Stimulated activated CD4-positive, alpha-beta T cell treated with anti-CD3 and anti-CD28 coated beads, Interleukin-2, amount 100 ng/mL, for 4 hours (primary cell): Measurements from ENCODE around the gene RAPGEF4.
A peak's percentile ranks its signal among the peaks of the same experiment; 100 is the strongest.

Experiments
- DNase-seq: peaks from one replicate; pipeline ENCODE4 v3.0.0-alpha.2; 2020; ENCODE audit warnings: low read depth

The RAPGEF4 gene

DNA sequence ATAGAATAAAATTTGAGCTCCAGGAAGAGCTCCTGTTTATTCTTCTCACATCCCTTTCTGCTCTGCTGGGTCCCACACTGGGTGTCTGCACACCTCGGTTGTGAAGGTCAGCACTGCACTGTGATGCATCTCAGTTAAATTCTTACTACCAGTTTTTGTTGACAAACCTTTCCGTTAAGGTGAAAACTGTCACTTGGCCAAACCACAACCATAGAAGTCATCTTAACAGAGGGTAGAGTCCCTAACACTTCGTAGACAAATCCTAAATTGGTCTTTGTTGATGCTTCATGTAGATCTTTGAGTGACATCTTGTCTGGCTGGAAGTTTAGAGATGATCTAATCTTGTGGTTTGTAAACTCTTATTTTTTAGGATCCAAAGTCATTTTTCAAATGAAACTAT lies 172.6 kb downstream of the RAPGEF4 start:
- DNase-seq = no peak

DNA sequence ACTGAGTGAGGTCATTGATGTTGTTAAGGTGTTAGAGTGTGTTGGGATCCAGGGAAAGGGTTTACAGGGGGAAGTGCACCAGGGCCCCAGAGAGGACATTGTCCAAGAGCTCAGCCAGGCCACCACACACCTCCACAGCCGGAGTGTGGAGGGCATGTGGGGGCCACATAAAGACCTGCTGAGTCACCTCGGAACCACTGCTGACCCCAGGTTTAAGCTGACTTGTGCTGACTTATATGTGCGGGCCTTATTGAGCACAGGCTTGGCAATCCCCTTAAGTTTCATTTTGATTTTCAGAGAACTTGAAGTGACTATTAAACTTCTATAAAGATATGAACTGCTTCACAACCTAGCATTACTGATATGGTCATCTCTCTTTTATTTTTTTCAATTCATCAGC lies 173.8 kb downstream of the RAPGEF4 start:
- no peak for DNase-seq

DNA sequence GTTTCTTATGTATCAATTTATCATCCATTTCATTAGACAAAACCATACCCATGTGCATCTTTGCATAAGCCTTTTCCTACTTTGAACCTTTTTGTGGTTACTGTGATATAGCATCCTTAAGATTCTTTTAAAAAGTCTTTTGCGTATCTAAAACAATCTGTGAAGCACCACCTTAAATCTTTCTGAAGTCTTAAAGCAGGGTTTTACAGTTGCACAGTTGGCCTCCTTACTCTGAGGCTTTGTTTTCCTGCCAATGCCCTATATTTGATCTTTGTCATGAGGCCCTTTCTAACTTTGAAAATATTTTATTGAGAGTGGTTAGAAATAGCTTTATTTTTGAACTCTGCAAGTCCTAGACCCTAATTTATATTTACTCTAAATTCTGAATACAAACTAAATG lies 176.6 kb downstream of the RAPGEF4 start:
- no peak for DNase-seq

DNA sequence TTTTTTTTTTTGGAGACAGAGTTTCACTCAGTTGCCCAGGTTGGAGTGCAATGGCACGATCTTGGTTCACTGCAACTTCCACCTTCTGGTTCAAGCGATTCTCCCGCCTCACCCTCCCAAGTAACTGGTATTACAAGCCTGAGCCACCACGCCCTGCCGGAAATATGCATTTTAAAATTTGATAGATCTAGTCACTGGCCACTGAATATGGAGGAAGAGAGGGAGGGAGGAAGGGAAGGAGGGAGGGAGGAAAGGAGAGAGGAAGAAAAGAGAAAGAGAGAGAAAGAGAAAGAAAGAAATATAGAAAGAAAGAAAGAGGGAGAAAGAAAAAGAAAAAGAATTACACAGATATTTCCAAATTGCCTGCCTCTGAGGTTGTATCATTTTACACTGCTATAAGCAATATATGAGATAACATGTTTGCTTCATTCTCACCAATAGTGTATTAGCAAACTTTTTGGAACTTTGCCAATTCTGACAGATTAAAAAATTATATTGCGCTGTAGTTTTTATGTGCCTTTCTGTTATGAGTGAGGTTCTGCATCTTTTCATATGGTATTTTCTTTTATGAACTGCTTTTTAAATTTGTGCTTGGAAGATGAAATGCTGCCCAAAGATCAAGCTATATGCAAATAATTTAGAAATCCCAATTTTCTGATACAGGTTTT lies 178.8 kb downstream of the RAPGEF4 start:
- DNase-seq = no peak

DNA sequence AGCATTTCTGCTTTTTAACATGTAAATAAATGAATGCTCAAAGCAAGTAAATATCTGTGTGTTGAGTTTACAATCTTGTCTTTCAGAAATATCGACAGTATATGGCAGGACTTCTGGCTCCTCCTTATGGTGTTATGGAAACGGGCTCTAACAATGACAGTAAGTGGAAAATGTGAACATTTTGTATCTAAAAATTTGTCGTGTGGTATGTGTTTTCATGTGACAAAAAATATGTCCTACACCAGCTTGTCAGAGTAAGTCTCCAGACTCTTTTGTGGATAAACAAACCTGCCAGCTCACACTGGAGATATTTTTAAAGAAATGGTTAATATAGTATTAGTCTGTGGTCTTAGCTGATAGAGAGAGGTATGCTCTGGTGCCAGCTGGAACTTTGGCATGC lies 182.1 kb downstream of the RAPGEF4 start:
- no peak for DNase-seq

DNA sequence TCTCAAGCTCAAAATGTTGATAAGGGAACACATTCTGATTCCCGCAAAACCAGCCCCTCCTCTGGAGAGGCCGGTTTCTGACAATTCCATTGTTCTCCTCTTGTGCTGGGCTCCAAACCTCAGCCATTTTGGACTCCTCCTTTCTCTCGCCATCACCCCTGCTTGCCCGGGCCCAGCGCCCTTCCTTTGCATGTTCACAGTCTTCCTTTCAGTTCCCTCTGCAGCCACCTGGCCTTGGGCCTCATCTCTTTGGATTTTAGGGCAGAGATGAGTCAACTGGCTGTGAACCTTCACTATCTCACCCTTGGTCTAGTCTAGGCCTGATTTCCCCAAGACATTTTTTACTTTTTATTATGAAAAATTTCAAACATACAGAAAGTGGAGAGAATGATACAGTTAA lies 184.1 kb downstream of the RAPGEF4 start:
- no peak for DNase-seq

DNA sequence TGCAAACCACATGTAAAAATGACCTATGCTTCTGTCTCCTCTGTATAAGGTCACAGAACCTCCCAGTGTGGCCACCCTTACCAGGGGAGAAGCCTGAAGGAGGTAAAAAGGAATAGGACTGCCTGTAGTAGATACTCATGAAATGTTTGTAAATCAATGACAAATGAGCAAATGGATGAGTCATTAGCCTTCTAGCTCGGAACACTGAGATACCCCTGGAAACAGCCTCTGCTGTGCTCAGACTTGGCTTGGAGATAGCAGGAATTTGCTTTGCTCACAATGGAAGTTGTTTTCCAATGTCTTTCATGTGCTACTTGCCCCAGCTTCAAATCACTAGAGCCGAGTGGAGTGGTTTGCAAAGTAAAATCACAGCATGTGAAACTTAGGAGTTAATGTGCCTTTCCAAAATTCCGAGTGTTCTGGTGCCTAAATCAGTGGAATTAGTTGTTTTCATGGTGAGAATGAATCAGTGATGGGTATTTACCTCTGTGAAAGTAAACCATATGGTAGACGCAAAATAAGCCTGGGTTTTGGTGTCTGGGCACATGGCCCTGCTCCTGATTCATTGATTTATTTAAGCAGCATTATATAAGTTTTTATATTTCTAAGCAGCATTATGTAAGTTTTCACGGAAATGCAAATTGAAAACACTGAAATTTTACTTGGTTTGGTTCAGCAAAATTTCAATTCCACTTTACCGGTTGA lies 186.0 kb downstream of the RAPGEF4 start:
- DNase-seq = no peak

DNA sequence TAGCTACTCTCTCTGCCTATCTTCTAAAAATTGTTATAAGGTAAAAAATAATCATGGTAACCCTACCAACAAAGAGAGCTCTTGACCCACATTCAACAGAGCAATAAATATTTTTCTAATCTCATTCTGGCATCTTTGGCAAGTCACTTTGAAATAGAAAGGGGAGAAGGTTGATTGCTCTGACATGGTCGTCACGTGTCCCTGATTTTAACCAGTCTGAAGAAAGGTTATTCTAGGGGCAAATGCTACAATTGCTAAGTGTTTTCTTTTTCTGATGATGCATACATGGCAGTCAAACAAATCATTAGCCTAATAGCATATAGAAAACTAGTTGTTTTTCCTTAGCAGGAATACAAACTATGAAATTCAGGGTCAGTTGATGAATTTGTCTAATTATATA lies 186.7 kb downstream of the RAPGEF4 start:
- DNase-seq = no peak

DNA sequence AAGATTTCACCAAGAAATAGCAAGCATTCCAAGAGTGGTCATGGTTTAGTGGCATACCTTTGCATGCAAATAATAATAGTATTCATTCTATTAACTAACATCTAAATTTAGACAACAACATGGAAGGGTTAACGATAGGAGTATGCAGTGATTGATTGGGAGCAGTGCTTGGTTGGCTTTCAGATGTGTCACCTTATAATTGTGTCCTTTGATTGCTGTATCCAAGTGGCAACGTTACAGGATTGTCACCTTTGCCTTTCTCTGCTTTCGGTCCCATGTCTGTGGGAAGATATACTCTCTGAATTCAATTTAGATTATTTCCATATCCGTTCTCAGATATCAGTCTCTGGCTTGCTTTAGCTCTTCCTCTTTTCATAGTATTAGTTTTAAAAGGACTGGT lies 187.2 kb downstream of the RAPGEF4 start:
- no peak for DNase-seq

DNA sequence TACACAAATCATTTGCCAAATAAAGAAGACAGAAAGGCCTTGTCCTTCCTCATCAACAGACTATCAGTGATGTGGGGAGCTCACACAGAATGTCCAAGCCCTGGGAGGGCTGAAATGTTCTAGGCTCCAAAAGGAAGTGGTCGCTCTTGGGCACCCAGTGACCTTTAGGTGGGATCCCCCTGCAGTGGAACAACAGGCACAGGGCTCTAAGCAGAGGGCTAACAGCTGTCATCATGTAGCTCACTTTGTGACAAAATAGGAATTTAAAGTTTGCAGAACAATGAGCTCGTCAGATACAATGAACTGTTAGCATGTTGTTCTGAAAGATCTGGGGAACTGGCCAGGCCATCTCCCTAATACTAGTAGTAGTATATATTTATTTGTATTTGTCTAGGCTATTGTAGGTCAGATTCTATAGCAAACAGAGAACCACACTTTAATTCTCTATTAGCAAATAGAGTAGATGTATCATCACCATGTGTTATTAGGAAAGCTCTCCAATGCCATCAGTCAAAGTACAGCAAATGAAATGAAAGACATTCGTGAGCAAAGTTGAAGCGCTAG lies 188.5 kb downstream of the RAPGEF4 start:
- no peak for DNase-seq

DNA sequence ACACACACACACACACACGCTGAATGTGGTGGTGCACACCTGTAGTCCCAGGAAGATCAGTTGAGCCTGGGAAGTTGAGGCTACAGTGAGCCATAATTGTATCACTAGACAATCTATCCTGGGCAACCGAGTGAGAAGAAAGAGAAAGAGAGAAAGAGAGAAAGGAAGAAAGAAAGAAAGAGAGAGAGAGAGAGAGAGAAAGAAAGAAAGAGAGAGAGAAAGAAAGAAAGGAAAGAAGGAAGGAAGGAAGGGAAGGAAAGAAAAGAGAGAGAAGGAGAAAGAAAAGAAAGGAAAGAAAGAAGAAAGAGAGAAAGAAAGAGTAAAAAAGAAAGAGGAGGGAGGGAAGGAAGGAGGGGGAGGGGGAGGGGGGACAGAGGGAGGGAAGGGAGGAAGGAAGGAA lies 190.0 kb downstream of the RAPGEF4 start:
- DNase-seq = no peak

DNA sequence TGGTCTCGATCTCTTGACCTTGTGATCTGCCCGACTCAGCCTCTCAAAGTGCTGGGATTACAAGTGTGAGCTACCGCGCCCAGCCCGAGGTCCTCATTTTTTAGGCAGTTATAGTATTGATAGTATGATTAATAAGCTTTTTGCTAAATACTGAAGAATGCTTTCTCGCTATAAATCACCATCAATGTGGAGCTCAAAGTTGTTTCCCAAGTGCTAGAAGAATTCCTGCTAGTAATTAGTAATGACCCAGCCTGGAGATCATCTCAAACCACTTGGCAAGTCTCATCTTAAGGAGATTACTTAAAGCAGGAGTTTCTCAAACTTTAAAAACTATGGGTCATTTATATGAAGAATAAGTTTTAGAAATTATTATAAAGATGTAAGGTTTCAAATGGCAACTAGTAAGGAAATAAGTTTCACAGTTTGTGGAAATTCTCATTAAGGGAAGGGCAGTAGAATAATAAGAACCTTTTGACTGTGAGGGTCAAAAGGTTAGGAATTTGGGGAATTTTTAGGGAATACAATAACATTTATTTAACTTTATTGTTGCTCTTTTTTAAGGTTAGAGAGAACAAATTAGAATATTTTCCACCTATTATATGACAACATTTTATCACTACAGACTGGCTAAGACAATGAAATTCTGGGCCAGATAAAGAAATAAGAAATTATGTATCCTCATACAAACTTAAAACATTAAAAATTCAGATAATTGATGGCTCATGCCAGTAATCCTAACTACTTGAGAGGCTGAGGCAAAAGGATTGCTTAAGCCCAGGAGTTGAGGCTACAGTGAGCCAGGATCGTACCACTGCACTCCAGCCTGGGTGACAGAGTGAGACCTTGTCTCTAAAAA lies 191.4 kb downstream of the RAPGEF4 start:
- no peak for DNase-seq

DNA sequence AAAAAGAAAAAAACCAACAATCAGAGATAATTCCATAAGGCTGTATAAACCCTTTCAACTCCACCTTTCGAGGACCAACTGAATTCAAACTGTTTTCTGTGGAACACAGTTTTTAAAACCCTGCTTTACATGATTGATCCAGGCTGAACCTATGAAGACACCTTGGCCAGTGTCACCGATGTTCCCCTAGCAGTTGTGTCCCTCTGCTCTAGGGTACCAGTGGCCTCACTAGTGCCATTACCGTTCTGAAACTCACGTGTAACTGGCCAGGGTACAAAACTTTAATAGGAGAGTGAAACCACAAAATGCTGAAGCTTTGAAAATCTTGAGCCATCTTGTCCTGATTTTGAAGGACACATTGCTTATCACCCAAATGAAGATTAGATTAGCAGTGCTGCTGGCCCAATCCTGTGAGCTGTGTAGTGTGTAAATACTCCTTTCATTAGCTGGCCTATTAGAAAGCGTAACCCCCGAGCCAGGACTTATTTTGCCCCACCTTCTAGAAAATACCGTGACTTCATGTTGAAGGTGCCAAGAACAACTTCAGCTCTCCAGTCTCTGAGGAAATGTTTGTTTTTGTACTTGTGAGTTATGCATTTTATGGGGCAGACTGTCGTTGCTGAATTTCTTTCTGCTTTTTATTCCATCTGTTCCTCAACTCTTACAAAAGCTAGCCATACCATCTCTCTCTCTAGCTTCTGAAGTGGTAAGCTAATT lies 192.2 kb downstream of the RAPGEF4 start:
- no peak for DNase-seq

DNA sequence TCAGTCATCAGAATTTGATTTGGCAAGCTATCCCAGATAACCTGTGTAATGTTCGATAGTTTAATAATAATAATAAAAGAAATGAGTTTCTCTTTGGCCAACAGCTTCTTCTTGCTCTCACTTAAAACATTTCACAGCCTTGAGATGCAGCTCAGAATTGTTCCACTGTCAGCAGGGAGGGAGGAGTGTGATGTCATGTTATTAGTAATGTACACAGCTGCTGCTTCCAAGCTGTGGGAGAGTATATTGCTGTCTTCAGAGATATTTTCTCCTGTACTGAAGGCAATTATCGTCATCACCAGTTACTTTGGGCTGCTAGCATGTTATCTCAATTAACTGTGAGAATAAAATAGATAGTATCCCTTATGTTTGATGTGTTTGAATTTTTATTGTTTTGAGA lies 193.1 kb downstream of the RAPGEF4 start:
- no peak for DNase-seq

DNA sequence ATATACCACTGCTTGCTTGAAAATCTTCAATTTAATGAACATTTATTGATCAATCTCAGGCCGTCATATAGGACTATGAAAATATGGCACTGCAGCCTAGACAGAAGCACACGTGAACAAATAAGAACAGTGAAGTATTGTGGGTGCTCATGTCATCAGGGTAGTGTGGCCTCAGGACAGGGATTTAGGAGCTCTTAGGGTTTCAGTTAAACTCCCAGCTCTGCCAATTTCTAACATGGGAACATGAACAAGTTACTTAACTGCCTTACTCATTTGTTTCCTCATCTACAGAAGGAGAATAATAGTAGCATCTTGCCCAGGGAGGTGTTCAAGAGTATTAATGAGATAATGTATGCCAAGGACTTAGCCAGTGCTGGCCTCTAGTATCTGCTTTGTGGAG lies 194.0 kb downstream of the RAPGEF4 start:
- DNase-seq = no peak

DNA sequence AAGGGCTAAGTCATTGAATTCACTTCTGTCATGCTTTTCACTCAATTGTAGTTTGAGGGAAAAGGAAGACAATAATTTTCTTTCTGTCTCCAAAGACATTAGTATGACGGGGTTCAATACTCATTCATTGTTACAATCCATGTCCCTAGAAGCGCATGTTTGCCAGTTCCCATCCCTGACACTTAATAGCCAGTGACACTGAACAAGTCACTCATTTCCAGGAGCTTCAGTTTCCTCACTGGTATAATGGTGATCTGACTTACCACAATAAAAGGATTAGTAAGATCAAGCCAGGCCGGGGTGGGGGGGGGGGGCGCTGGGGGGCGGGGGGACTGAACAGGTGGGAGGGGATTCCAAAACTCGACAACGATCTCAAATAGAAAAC lies 195.2 kb downstream of the RAPGEF4 start:
- DNase-seq = no peak

DNA sequence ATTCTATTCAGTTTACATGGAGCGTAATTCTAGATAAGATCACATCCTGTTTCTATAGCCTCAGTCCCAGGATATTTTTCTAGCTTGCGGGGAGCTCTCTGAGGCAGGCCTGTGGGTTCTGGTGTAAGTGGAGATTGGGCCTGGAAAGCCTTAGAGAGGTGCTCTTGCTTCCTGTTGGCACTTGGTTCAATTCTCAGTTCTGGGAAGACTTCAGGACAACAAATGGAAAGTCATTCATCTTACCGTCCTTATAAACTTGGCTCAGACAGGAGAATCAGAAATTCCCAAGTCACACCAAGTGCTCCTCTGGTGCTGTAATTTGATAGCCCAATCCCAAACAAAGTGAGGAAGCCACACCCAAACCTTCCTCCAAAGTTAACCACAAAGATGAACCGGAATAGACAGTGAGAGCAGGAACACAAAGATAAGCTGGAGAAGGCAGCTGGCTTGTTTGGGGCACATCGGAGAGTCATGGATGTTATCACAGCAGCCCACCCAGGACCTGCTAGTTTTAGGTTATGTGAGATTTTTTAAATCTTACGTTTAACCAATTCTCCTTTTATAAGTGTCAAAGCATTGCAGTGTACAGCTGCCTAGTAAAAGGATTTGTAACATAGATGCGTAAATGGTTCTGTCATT lies 195.7 kb downstream of the RAPGEF4 start:
- no peak for DNase-seq

DNA sequence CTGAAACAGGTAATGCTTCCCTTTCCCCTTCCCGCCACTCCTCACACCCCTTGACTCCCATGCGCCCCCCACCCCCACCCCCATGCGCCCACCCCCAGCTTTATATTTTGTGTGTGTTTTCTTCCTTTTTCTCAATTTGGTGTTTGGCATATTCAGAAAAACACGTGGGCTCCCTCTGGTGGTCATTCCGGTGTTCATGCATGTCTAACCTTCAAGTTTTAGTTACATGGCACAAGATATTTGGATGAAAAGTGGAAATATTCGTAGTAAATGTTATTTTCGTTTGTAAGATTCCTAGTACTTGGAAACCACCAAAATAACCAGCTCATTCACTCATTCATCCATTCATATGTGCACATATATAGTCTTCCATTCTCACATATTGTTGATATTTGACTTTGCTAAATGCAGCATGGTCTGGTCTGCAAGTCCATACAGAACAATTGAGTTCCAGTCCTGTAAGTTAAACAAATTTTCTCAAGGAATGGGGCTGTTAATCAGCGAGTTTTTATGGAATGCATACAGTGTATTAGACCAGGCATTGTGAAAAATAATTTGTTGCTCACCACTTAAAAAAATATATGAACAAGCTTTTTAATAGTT lies 196.4 kb downstream of the RAPGEF4 start:
- DNase-seq = peak; percentile 29

DNA sequence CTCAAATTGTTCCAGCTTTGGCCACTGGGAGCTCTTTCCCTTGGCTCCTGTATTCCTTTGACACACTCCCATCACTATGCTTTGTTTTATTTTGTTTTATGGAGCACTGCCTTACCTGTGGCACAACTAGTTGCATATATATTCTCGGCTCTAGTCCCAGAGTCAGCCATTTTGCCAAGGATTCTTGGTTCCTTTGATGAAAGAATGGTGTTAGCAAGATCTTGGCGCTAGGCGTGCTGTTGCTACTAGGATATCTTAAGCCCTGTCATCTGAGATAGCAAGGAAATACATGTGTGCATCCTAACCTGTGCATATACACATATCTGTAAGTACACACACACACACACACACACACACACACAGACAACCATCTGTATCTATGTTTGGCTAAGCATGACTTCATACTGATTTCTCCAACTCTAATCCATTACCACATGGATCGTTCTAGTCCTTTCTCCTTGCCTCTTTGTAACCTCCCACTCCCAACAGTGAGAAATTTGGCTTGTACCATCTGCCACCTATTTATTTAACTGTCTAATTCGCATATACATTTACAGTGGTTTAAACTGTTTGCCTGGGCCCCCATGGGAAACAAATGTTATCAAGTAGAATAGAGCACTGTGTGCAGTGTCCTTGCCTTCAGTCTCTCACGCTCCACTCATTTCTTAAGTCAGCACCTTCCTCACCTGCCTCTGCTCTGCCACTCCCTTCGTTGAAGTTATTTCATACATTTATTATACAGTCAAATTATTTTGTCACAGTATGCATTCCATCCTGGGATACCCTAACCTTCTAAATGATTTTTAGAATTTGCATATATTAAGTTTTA lies 202.5 kb downstream of the RAPGEF4 start:
- DNase-seq = no peak

DNA sequence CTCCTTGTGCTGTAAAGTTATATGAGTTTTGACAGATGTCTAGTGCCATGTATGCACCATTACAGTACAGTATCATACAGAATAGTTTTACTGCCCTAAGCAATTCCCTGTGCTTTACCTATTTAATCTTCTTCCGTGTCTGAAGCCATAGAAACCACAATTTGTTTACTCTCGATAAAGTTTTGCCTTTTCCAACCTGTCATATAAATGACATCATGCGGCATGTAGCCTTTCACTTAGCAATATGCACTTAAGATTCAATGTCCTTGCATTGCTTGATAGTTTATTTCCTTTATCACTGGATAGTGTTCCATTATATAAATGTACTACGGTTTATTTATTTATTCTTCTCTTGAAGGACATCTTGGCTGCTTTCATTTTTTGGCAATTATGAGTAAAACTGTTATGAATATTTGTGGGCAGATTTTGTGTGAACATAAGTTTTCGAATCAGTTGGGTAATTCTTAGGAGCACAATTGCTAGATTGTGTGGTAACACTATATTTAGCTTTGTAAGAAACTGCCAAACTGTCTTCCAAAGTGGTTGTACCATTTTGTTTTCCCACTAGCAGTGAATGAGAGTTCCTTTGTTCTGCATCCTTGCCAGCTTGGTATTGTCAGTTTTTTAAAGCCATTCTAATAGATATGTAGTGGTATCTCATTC lies 203.2 kb downstream of the RAPGEF4 start:
- no peak for DNase-seq
